PFSK-1 (cell line): ENCODE results near the gene CAMSAP1.

ENCODE experiments used
- FOXP2 ChIP-seq: optimal IDR thresholded peaks from 2 replicates; pipeline ENCODE3; 2011; ENCODE audit warnings: borderline replicate concordance, control low read depth, inconsistent platforms; ENCODE audit not compliant: insufficient read depth; ENCODE audit errors: extremely low read length, extremely low read depth
- POLR2AphosphoS5 ChIP-seq: IDR thresholded peaks from 2 replicates; pipeline ENCODE4 v1.6.1; 2012; ENCODE audit warnings: low read depth, mild to moderate bottlenecking, control low read depth, low read length, moderate library complexity
- REST ChIP-seq, 2 experiments: IDR thresholded peaks; 2 replicates each; pipeline versions ENCODE4 v1.6.1 to v1.8.0; 2011 to 2012; ENCODE audit warnings: low read depth in 2 of 2, low read length in 2 of 2, control low read depth in 1 of 2, inconsistent platforms in 1 of 2, mild to moderate bottlenecking in 1 of 2, moderate library complexity in 1 of 2; ENCODE audit not compliant: insufficient read depth in 1 of 2
- SIN3A ChIP-seq: IDR thresholded peaks from 2 replicates; pipeline ENCODE4 v1.6.1; 2012; ENCODE audit warnings: mild to moderate bottlenecking, low read length, moderate library complexity, borderline replicate concordance; ENCODE audit not compliant: insufficient read depth
- TAF1 ChIP-seq: IDR thresholded peaks from 2 replicates; pipeline ENCODE4 v1.6.1; 2012; ENCODE audit warnings: low read length, control low read depth, borderline replicate concordance; ENCODE audit not compliant: insufficient read depth

GRCh38 chr9:135950135-135950682, 42.9 kb upstream of the CAMSAP1 start:
- TF ChIP-seq POLR2AphosphoS5, result no peak
- no peak for TF ChIP-seq REST (IDR thresholded peaks at IDR 0.05; ENCODE audit: insufficient read depth in 1 of 2, low read depth in 2 of 2, low read length in 2 of 2)
- no peak for TF ChIP-seq TAF1
- TF ChIP-seq SIN3A, result no peak
- no peak for TF ChIP-seq FOXP2
